Neural crest cell (in vitro differentiated cells): Measurements from ENCODE around the gene RABEP1. TPM values are rescaled to one million over a fixed set of nuclear protein-coding genes. Genes with fewer than 3 reads are reported as not detected.
"Not testable (repeated sequence)": the region's sequence is repeated elsewhere in the genome, so short reads cannot be mapped to it uniquely, and the experiment has no call there.

Source experiments
- DNase-seq: peaks from one replicate; pipeline ENCODE4 v3.0.0; 2021; ENCODE audit warnings: low read depth, mixed read lengths, low spot score
- H3K27ac Mint-ChIP-seq: one replicate; pipeline ENCODE4 v1.8.0; 2021; ENCODE audit warnings: mild to moderate bottlenecking, mixed read lengths; ENCODE audit not compliant: unreplicated experiment
- H3K27me3 Mint-ChIP-seq: 2 replicates; pipeline ENCODE4 v1.8.0; 2021; ENCODE audit warnings: low read depth, mild to moderate bottlenecking, mixed read lengths
- H3K36me3 Mint-ChIP-seq: 2 replicates; pipeline ENCODE4 v1.8.0; 2021; ENCODE audit warnings: low read depth, mild to moderate bottlenecking, mixed read lengths
- H3K4me1 Mint-ChIP-seq: 2 replicates; pipeline ENCODE4 v1.8.0; 2021; ENCODE audit warnings: mixed read lengths
- H3K4me3 Mint-ChIP-seq: one replicate; pipeline ENCODE4 v1.8.0; 2021; ENCODE audit warnings: mild to moderate bottlenecking, mixed read lengths
- H3K9me3 Mint-ChIP-seq: 2 replicates; pipeline ENCODE4 v1.8.0; 2021; ENCODE audit warnings: mixed read lengths
- total RNA-seq: library from RNA; stranded (reverse); gene quantifications from 2 replicates; pipeline ENCODE4 v1.2.1, GENCODE V29; 2021
- TF ChIP-seq, protein P1 (sequence below): fragments of 200-600 bp; sonication (generic); conservative IDR thresholded peaks from 2 replicates; pipeline ENCODE4 v1.5.0; 2021; ENCODE audit warnings: antibody characterized with exemption, mild to moderate bottlenecking

Gene RABEP1
- total RNA-seq, 1 donor from 2014 or later = 57.9 TPM

- no peak overlapping the region for H3K4me3 Mint-ChIP-seq
- TF ChIP-seq, protein P1, sequence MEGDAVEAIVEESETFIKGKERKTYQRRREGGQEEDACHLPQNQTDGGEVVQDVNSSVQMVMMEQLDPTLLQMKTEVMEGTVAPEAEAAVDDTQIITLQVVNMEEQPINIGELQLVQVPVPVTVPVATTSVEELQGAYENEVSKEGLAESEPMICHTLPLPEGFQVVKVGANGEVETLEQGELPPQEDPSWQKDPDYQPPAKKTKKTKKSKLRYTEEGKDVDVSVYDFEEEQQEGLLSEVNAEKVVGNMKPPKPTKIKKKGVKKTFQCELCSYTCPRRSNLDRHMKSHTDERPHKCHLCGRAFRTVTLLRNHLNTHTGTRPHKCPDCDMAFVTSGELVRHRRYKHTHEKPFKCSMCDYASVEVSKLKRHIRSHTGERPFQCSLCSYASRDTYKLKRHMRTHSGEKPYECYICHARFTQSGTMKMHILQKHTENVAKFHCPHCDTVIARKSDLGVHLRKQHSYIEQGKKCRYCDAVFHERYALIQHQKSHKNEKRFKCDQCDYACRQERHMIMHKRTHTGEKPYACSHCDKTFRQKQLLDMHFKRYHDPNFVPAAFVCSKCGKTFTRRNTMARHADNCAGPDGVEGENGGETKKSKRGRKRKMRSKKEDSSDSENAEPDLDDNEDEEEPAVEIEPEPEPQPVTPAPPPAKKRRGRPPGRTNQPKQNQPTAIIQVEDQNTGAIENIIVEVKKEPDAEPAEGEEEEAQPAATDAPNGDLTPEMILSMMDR = no peak
- H3K27me3 Mint-ChIP-seq = no peaks in the 10 kb centered on the region
- no peaks in the 10 kb centered on the region for H3K4me1 Mint-ChIP-seq
- DNase-seq = no peak
- no peak overlapping the region for H3K27ac Mint-ChIP-seq
- no peaks in the 10 kb centered on the region for H3K9me3 Mint-ChIP-seq
- no peaks in the 10 kb centered on the region for H3K36me3 Mint-ChIP-seq
These were observed 43.8 kb upstream of the RABEP1 start for GRCh38 chr17:5238333-5238732.

DNA sequence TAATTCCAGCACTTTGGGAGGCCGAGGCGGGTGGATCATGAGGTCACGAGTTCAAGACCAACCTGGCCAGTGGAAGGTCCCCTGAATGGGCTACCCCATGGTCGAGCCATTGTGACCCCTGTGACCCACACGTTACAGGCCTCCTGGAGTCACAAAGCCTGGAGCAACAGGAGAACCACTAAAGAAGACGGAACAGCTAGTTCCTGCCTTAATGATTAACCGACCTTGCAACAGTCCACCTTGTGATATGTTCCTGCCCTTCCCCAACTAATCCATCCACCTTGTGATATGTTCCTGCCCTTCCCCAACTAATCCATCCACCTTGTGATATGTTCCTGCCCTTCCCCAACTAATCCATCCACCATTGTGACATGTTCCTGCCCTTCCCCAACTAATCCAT is 42.3 kb upstream of the RABEP1 start:
- not testable (repeated sequence) for H3K4me1 Mint-ChIP-seq, H3K4me3 Mint-ChIP-seq, H3K9me3 Mint-ChIP-seq, DNase-seq, H3K36me3 Mint-ChIP-seq, H3K27me3 Mint-ChIP-seq, H3K27ac Mint-ChIP-seq

DNA sequence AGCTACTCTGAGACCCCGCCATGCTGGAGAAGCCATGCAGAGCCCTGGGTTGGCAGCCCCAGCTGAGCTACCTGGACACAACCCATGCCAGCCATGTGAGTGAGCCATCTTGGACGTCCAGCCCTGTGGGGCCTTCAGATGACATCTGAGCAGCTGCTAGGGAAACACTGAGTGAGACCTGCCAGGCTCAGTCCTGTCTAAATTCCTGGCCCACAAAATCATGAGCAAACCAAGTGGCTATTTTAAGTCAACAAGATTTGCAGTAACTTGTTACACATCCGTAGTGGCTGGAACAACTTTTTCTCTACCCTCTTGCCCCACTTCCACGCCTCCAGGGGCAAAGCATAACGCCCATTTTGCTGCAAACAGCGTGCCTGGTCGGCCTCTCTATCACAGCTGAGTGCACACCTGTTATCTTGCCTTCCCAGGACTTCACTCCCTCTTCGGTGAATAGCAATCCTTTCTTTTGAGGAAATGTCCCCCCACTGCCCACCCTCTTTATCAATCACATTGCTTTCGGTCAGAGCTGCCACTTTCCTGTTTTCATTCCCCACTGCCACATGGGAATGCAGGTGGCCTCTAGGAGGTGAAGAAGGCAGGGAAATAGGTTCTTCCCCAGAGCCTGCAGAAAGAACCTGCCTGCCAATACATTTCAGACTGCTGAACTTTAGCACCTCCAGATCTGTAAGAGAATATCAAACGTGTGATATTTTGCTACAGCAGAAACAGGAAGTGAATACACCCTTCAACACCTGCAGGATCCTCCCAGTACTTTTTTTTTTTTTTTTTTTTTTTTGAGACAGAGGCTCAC is 40.0 kb upstream of the RABEP1 start:
- H3K27ac Mint-ChIP-seq = no peak overlapping the region
- no peaks in the 10 kb centered on the region for H3K9me3 Mint-ChIP-seq
- TF ChIP-seq, protein P1 = no peak
- no peak overlapping the region for H3K4me3 Mint-ChIP-seq
- no peaks in the 10 kb centered on the region for H3K27me3 Mint-ChIP-seq
- H3K36me3 Mint-ChIP-seq = no peaks in the 10 kb centered on the region
- no peak for DNase-seq
- H3K4me1 Mint-ChIP-seq = peaks cover 6% of the 10 kb centered on the region

DNA sequence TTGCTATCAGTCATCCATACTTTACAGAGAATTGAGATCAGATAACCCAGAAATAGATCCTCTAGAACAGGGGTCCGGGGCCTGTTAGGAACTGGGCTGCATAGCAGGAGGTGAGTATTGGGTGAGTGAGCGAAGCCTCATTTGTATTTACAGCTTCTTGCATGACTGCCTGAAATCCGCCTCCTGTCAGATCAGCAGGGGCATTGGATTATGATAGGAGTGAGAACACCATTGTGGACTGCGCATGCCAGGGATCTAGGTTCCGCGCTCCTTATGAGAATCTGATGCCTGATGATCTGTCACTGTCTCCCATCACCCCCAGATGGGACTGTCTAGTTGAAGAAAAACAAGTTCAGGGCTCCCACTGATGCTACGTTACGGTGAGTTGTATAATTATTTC is 34.5 kb upstream of the RABEP1 start:
- no peak for DNase-seq
- TF ChIP-seq, protein P1 = no peak
- H3K36me3 Mint-ChIP-seq = no peaks in the 10 kb centered on the region
- no peak overlapping the region for H3K27ac Mint-ChIP-seq
- no peak overlapping the region for H3K4me3 Mint-ChIP-seq
- H3K27me3 Mint-ChIP-seq = no peaks in the 10 kb centered on the region
- H3K9me3 Mint-ChIP-seq = no peaks in the 10 kb centered on the region
- peaks cover 11% of the 10 kb centered on the region for H3K4me1 Mint-ChIP-seq

DNA sequence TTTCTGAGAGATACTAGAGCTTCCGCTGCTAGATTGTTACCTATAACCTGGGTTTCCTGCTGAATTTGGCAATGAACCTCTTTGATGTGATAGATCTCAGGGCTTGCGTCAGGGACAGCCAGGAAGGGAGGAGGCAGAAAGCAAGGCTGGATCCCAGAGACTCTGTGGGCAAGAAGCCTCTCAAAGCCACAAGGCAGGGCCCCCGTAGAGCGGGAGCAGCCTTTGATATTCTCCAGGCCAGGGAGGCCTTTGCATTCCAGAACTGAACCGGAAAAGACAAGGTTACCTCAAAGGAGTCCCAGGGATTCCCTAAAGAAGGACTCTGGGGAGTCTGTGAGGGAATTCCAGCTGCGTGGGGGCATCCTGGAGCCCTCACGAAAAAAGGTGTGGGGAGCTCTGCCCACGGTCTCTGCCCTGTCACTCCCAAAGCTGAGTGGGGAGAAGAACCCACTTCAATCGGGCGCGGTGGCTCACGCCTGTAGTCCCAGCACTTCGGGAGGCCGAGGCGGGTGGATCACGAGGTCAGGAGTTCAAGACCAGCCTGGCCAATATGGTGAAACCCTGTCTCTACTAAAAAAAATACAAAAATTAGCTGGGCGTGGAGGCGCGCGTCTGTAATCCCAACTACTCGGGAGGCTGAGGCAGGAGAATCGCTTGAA is 33.1 kb upstream of the RABEP1 start:
- DNase-seq = no peak
- Mint-ChIP-seq H3K36me3 (no peaks in the 10 kb centered on the region), H3K4me3 (no peak overlapping the region), H3K27ac (no peak overlapping the region), H3K4me1 (peaks cover 11% of the 10 kb centered on the region), H3K9me3 (no peaks in the 10 kb centered on the region), H3K27me3 (no peaks in the 10 kb centered on the region)
- TF ChIP-seq, protein P1 = no peak

- no peak overlapping the region for H3K4me3 Mint-ChIP-seq
- TF ChIP-seq, protein P1 = peak; percentile 77
- H3K27me3 Mint-ChIP-seq = no peaks in the 10 kb centered on the region
- H3K36me3 Mint-ChIP-seq = no peaks in the 10 kb centered on the region
- no peaks in the 10 kb centered on the region for H3K9me3 Mint-ChIP-seq
- no peak overlapping the region for H3K27ac Mint-ChIP-seq
- DNase-seq = peak; percentile 68
- H3K4me1 Mint-ChIP-seq = peaks cover 11% of the 10 kb centered on the region
These were observed 32.5 kb upstream of the RABEP1 start for GRCh38 chr17:5249615-5250014.
